Measurements from ENCODE around the gene KCNMB2.
"Not testable (repeated sequence)": the region's sequence is repeated elsewhere in the genome, so short reads cannot be mapped to it uniquely, and the experiment has no call there.

Gene KCNMB2

GRCh38 chr3:178518660-178519396, 17.4 kb upstream of the KCNMB2 start:
- no peak overlapping the region for H3K27ac ChIP-seq
- DNase-seq (ENCODE audit: low read depth, low spot score), result no peak

GRCh38 chr3:178519701-178520100, 16.5 kb upstream of the KCNMB2 start:
- no peak overlapping the region for H3K27ac ChIP-seq
- DNase-seq (ENCODE audit: low read depth, low spot score), result no peak

DNA sequence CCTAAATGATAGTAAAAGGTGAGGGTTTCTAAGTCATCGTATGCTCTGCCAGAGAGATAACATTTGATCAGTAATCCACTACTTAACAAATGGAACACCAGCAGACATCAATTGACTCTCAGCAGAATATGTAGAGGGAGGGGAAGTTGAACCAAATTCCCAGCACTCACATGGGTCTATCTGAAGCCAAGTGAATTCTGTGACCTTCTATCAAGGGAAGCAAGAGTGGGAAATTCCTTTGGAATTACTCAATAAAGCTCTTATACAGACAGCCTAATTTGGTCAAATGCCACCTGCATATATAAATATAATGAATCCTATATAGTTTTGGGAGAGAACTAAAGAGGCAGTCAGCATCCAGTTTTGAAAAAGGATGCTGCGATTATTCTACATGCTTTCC, 15.8 kb upstream of the KCNMB2 start:
- H3K27ac ChIP-seq, result no peak overlapping the region
- no peak for DNase-seq (ENCODE audit: low read depth, low spot score)

DNA sequence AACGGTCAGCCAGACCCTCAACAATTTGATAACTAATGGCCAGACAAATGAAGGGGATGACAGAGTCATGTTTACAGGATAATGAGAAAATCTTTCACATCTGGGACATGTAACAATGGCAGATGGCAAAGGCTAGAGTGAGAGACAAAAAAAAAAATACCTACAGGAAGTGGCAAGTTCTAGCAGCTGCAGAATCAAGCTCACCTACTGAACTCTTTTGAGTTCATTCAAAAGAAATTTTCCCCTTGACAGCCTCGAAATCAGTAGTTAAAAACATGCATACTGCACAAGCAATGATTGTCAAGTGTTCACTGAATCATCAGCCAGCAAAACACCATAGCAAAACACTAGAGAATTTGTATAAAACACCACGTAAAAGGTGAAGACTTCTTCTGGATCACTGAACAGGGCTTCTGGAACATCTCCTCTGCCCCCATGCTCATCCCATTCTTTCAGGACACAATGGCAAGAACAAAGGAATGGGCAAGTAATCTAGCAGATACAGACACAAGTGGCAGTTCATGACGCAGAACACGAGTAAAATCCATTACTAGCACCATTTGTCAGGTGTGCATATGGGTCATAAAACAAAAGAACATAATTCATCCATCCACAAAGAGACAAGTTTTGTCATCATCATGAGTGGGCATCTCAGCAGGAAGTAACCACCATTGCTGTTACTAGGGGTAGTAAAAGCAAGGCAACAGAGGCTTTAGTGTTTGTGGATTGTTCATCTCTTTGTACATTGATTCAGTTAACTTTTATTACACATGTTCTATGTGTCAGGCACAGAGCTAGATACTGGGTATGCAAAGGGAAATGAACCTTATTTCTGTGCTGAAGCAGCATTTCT, 13.8 kb upstream of the KCNMB2 start:
- H3K27ac ChIP-seq, result no peak overlapping the region
- DNase-seq (ENCODE audit: low read depth, low spot score), result no peak

DNA sequence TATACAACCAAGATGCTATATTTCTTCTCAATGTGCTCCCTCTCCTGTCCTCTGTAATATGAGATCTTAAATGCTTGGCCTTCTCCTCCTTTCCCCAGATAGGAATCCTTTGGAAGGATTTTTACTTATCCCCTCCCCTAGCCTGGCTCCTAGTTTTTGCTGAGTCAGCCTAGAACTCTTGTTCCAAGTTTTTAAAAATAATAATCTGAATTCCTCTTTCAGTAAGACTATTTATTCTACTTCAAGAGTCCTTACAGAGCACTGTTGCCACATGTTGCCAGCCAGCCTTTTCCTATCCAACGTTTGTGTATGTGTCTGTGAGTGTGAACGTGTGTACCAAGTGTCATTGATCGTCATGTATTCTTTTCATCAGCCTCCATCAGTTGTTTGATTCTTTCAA, 11.0 kb upstream of the KCNMB2 start:
- no peak overlapping the region for H3K27ac ChIP-seq
- DNase-seq (ENCODE audit: low read depth, low spot score), result no peak

- DNase-seq (ENCODE audit: low read depth, low spot score), result no peak
- H3K27ac ChIP-seq, result no peak overlapping the region
Observed at GRCh38 chr3:178526291-178526690, 9.9 kb upstream of the KCNMB2 start.

- no peak overlapping the region for H3K27ac ChIP-seq
- no peak for DNase-seq (ENCODE audit: low read depth, low spot score)
Observed at GRCh38 chr3:178527981-178528380, 8.3 kb upstream of the KCNMB2 start.

- DNase-seq (ENCODE audit: low read depth, low spot score), result no peak
- H3K27ac ChIP-seq, result no peak overlapping the region
Observed at GRCh38 chr3:178529606-178530225, 6.5 kb upstream of the KCNMB2 start.

DNA sequence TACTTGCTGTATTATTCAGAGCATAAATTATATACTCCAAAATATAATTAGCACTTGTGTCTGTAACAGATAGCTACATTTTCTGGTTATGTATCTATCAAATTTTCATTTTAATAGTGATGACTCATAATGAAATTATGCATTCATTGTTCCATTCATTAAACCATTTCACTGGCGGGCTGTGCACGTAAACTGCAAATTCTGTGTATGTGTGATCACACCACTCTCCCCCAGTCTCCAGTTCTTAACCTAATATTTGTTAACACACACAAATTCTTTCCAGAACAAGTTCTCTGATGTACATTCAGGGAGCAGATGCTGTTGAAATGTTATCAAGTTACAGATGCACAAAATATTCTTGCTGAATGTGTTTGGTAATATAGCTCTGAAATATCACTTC, 3.8 kb upstream of the KCNMB2 start:
- no peak for DNase-seq (ENCODE audit: low read depth, low spot score)

GRCh38 chr3:178537122-178537705, 978 bp downstream of the KCNMB2 start:
- H3K27ac ChIP-seq, result no peak overlapping the region
- no peak for DNase-seq (ENCODE audit: low read depth, low spot score)

More for the DNA sequence above, 3.8 kb upstream of the KCNMB2 start:
- H3K27ac ChIP-seq, result no peak overlapping the region

DNA sequence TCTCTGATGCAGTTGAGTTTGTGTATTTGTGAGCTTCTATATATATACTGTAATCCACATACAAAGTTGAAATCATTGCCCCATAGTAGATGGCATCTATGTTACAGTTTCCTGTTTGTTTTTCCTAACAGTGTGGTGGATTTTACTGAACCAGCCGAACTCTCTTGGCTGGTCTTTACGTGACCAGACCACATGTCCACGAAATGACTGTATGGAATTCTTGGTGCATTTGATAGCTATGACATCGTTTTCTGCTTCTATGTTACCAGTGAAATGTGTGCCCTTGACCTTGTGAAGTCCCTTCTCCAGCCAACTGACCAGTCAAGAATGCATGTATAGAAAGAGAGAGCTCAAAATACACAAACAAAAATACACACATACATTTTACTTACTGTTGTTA, 1.8 kb downstream of the KCNMB2 start:
- DNase-seq (ENCODE audit: low read depth, low spot score), result no peak
- H3K27ac ChIP-seq, result no peak overlapping the region

DNA sequence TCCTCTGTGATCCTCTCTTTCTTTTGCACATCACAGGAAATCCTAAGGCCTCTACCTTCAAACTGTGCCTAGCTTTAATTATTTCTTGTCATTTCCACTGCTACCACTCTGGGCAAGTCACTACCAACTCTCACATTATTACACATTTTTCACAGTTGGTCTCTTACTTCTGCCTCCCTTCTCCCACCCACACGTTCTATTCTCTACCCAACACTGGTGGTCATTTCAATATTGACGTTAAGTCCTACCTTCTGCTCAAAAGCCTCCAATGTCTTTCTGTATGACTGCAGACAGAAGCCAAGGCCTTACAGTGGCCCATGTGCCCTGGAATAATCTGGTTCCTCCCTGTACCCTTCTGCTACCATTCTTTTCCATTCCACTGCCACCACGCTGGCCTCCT, 3.9 kb downstream of the KCNMB2 start:
- no peak overlapping the region for H3K27ac ChIP-seq
- DNase-seq (ENCODE audit: low read depth, low spot score), result no peak

DNA sequence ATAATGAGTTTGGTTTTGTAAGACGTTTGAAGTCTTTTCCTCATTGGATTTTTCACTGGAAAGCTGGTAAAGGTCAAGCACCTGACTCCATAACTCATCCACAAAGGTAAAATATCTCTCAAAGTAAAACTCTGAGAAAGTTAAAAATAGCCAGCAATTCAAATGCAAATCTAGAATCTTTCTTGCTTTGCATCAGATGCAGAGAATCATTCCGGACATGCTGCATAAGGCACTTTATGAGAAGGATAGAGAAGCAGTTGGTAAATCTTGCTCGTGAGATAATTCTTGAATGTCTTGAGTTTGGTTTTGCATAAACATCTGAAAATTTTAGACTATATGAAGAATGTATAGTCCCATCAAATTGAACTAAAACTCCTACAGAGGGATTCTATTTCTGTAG, 9.1 kb downstream of the KCNMB2 start:
- no peak overlapping the region for H3K27ac ChIP-seq
- DNase-seq (ENCODE audit: low read depth, low spot score), result no peak

DNA sequence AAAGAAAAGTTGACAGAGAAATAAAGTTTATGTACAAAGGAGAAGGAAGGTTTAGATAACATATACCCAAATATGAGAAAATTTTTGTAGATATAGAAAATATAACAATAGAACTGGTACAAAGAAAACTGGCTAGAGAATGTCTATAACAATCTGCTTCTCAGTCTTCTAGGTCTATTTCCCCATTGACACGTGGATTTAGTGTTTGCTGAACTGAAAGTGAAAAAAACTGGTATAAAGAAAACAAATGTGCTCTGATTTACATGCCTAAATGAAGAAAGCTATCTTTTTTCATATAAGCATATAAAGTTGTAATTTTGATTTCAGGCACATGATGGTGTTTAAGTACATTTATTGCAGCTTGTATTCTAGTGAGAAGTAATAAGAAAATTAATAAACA, 9.8 kb downstream of the KCNMB2 start:
- H3K27ac ChIP-seq, result no peak overlapping the region
- no peak for DNase-seq (ENCODE audit: low read depth, low spot score)

DNA sequence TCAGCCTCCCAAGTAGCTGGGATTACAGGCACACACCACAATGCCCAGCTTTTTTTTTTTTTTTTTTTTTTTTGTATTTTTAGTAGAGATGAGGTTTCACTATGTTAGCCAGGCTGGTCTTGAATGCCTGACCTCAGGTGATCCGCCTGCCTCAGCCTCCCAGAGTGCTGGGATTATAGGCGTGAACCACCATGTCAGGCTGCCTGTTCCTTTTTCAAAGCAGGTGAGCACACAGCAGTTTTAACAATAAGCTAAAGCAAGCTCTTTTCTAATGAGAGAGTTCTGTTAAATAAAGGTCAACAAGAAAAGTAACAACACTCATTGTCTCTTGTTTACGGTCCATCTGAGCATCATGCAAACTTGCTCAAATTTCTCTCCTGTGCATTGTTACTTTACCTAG, 13.2 kb downstream of the KCNMB2 start:
- DNase-seq (ENCODE audit: low read depth, low spot score); H3K27ac ChIP-seq: not testable (repeated sequence)

GRCh38 chr3:178551916-178552321, 15.7 kb downstream of the KCNMB2 start:
- no peak overlapping the region for H3K27ac ChIP-seq
- DNase-seq (ENCODE audit: low read depth, low spot score), result no peak

GRCh38 chr3:178558637-178559036, 22.4 kb downstream of the KCNMB2 start:
- H3K27ac ChIP-seq, result no peak overlapping the region
- no peak for DNase-seq (ENCODE audit: low read depth, low spot score)

DNA sequence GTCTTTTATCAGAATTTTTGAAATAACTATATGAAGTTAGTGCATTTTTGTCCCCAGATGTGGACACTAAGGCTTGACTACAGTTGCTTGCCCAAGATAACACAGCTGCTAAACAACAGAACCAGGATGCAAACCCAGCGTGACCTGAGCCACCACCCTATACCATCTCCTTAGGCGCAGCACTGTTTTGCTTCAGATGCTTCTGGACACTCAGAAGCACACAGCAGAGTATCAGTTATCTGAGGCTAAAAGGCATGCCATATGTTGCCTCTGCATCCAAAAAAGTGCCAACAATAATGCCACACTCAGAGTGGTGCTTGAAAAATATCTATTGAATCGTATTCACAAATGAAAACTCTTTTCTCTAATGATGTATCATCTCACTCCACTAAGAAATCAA, 24.5 kb downstream of the KCNMB2 start:
- no peak overlapping the region for H3K27ac ChIP-seq
- DNase-seq (ENCODE audit: low read depth, low spot score), result no peak

GRCh38 chr3:178561239-178561638, 25.0 kb downstream of the KCNMB2 start:
- no peak overlapping the region for H3K27ac ChIP-seq
- DNase-seq (ENCODE audit: low read depth, low spot score), result no peak

- DNase-seq (ENCODE audit: low read depth, low spot score), result no peak
- H3K27ac ChIP-seq, result no peak overlapping the region
Observed at GRCh38 chr3:178562143-178562946, 26.1 kb downstream of the KCNMB2 start.
